Activated T-helper 1 cell treated with anti-CD3 and anti-CD28 coated beads, Interleukin-12 subunit alpha, Interleukin-12 subunit beta, Interleukin-2, Interleukin-4 antibody, amounts not matched to agents 30 ng/mL and 10 ng/mL and 1 ng/mL, durations not matched to agents 14 hours and 24 hours and 36 hours (primary cell): ENCODE results near the gene LRRC43. TPM values are rescaled to one million over a fixed set of nuclear protein-coding genes. Genes with fewer than 3 reads are reported as not detected.

Experiments used
- DNase-seq: peaks from one replicate; pipeline ENCODE4 v3.0.0; 2021; ENCODE audit warnings: low spot score
- H3K27ac Mint-ChIP-seq: one replicate; pipeline ENCODE4 v1.8.0; 2021; ENCODE audit warnings: mild to moderate bottlenecking, mixed read lengths
- H3K27me3 Mint-ChIP-seq: one replicate; pipeline ENCODE4 v1.8.0; 2022; ENCODE audit warnings: mild to moderate bottlenecking, moderate library complexity, mixed read lengths; ENCODE audit not compliant: insufficient read depth
- H3K36me3 Mint-ChIP-seq: one replicate; pipeline ENCODE4 v1.8.0; 2021; ENCODE audit warnings: low read depth, mixed read lengths
- H3K4me1 Mint-ChIP-seq: one replicate; pipeline ENCODE4 v1.8.0; 2021; ENCODE audit warnings: low read depth, mixed read lengths
- H3K4me3 Mint-ChIP-seq: one replicate; pipeline ENCODE4 v1.8.0; 2021; ENCODE audit warnings: mild to moderate bottlenecking, moderate library complexity, mixed read lengths
- H3K9me3 Mint-ChIP-seq: one replicate; pipeline ENCODE4 v1.8.0; 2021; ENCODE audit warnings: mixed read lengths
- intact Hi-C: fragments of 100-400 bp; cut with micrococcal nuclease; formaldehyde crosslinking; loops from one replicate; pipeline ENCODE4 v1.15.1; 2024
- total RNA-seq: library from RNA; stranded (reverse); gene quantifications from 2 replicates; pipeline ENCODE4 v1.2.3, GENCODE V29; 2022

The LRRC43 gene
- total RNA-seq, 1 donor from 2014 or later = 0.26 TPM

- H3K36me3 Mint-ChIP-seq = peaks cover 5% of the 10 kb centered on the region
- no peaks in the 10 kb centered on the region for H3K4me1 Mint-ChIP-seq
- peak within 1 kb of the TSS; percentile 82 for H3K4me3 Mint-ChIP-seq
- no peaks in the 10 kb centered on the region for H3K9me3 Mint-ChIP-seq
- peak within 1 kb of the TSS; percentile 40 for H3K27ac Mint-ChIP-seq
- DNase-seq = peak; percentile 45
- peaks cover 23% of the 10 kb centered on the region for H3K27me3 Mint-ChIP-seq
- intact Hi-C loops = loop anchor here (1.0 kb wide), 1 partner anchor 23 kb away; the partner anchor contains the start of gene DIABLO
Observed at GRCh38 chr12:122203301-122204166, 20.6 kb downstream of the LRRC43 start, which contains the start of gene B3GNT4. TSS of gene B3GNT4 (plus strand) at chr12:122203709. CDS start at chr12:122204619, 910 bp downstream.

- Mint-ChIP-seq H3K4me3 (peak overlapping the region; percentile 75), H3K4me1 (no peaks in the 10 kb centered on the region), H3K36me3 (peaks cover 7% of the 10 kb centered on the region), H3K27ac (no peak overlapping the region), H3K27me3 (peaks cover 23% of the 10 kb centered on the region), H3K9me3 (no peaks in the 10 kb centered on the region)
- no peak for DNase-seq
- intact Hi-C loops = no loop called here
Observed at GRCh38 chr12:122204167-122205052, 21.5 kb downstream of the LRRC43 start.

GRCh38 chr12:122205053-122205925 lies 22.4 kb downstream of the LRRC43 start:
- intact Hi-C loops = no loop called here

GRCh38 chr12:122206111-122206881 lies 23.4 kb downstream of the LRRC43 start:
- intact Hi-C loops = no loop called here
- Mint-ChIP-seq H3K27ac (no peak overlapping the region), H3K36me3 (peaks cover 16% of the 10 kb centered on the region), H3K9me3 (no peaks in the 10 kb centered on the region), H3K27me3 (peaks cover 21% of the 10 kb centered on the region), H3K4me1 (no peaks in the 10 kb centered on the region), H3K4me3 (no peak overlapping the region)
- DNase-seq = no peak

More at GRCh38 chr12:122205053-122205925, 22.4 kb downstream of the LRRC43 start:
- H3K4me3 Mint-ChIP-seq = peak overlapping the region; percentile 75
- H3K4me1 Mint-ChIP-seq = no peaks in the 10 kb centered on the region
- no peaks in the 10 kb centered on the region for H3K9me3 Mint-ChIP-seq
- DNase-seq = no peak
- H3K27ac Mint-ChIP-seq = no peak overlapping the region
- H3K27me3 Mint-ChIP-seq = peaks cover 23% of the 10 kb centered on the region
- H3K36me3 Mint-ChIP-seq = peaks cover 13% of the 10 kb centered on the region

- intact Hi-C loops = no loop called here
- Mint-ChIP-seq H3K4me3 (no peak overlapping the region), H3K4me1 (no peaks in the 10 kb centered on the region), H3K27ac (no peak overlapping the region), H3K27me3 (peaks cover 18% of the 10 kb centered on the region), H3K9me3 (no peaks in the 10 kb centered on the region), H3K36me3 (peaks cover 20% of the 10 kb centered on the region)
- DNase-seq = no peak
Observed at GRCh38 chr12:122206976-122207375, 24.1 kb downstream of the LRRC43 start.

- Mint-ChIP-seq H3K27ac (no peak overlapping the region), H3K9me3 (no peaks in the 10 kb centered on the region), H3K4me3 (no peak overlapping the region), H3K27me3 (peaks cover 18% of the 10 kb centered on the region), H3K4me1 (no peaks in the 10 kb centered on the region), H3K36me3 (peaks cover 24% of the 10 kb centered on the region)
- intact Hi-C loops = no loop called here
- DNase-seq = no peak
Observed at GRCh38 chr12:122207391-122207790, 24.5 kb downstream of the LRRC43 start.

GRCh38 chr12:122208073-122208820 lies 25.3 kb downstream of the LRRC43 start:
- DNase-seq = no peak
- Mint-ChIP-seq H3K27ac (no peak overlapping the region), H3K36me3 (peaks cover 28% of the 10 kb centered on the region), H3K9me3 (no peaks in the 10 kb centered on the region), H3K4me3 (no peak overlapping the region), H3K27me3 (peaks cover 11% of the 10 kb centered on the region), H3K4me1 (no peaks in the 10 kb centered on the region)
- intact Hi-C loops = no loop called here

GRCh38 chr12:122215771-122216170 lies 32.8 kb downstream of the LRRC43 start:
- H3K4me1 Mint-ChIP-seq = no peaks in the 10 kb centered on the region
- no peaks in the 10 kb centered on the region for H3K9me3 Mint-ChIP-seq
- no peak overlapping the region for H3K4me3 Mint-ChIP-seq
- intact Hi-C loops = no loop called here
- H3K27me3 Mint-ChIP-seq = no peaks in the 10 kb centered on the region
- peaks cover 42% of the 10 kb centered on the region for H3K36me3 Mint-ChIP-seq
- DNase-seq = no peak
- no peak overlapping the region for H3K27ac Mint-ChIP-seq

GRCh38 chr12:122216445-122216844 lies 33.5 kb downstream of the LRRC43 start:
- no peak overlapping the region for H3K27ac Mint-ChIP-seq

GRCh38 chr12:122225683-122226365 lies 42.9 kb downstream of the LRRC43 start, which contains the start of gene DIABLO:
TSS of gene DIABLO (minus strand) at chr12:122226052. CDS start at chr12:122226014, 38 bp downstream.
- peak within 1 kb of the TSS; percentile 90 for H3K27ac Mint-ChIP-seq

More at GRCh38 chr12:122216445-122216844, 33.5 kb downstream of the LRRC43 start:
- intact Hi-C loops = no loop called here
- H3K27me3 Mint-ChIP-seq = no peaks in the 10 kb centered on the region
- DNase-seq = no peak
- no peak overlapping the region for H3K4me3 Mint-ChIP-seq
- H3K4me1 Mint-ChIP-seq = no peaks in the 10 kb centered on the region
- no peaks in the 10 kb centered on the region for H3K9me3 Mint-ChIP-seq
- peaks cover 44% of the 10 kb centered on the region for H3K36me3 Mint-ChIP-seq

More at GRCh38 chr12:122225683-122226365, 42.9 kb downstream of the LRRC43 start, which contains the start of gene DIABLO:
- Mint-ChIP-seq H3K27me3 (no peaks in the 10 kb centered on the region), H3K36me3 (peaks cover 17% of the 10 kb centered on the region), H3K4me1 (peaks cover 32% of the 10 kb centered on the region), H3K4me3 (peak within 1 kb of the TSS; percentile 91), H3K9me3 (no peaks in the 10 kb centered on the region)
- intact Hi-C loops = loop anchor here (1.0 to 10.0 kb wide), 17 partner anchors 19 to 1009 kb away; partner anchors contain the start of genes ANAPC5, B3GNT4, CFAP251 and KNTC1
- peak; percentile 100 for DNase-seq
